Middle frontal gyrus (tissue), 1 donor: ENCODE measurements around the gene ZNF532.

Source experiments
- DNase-seq: peaks from one replicate; pipeline ENCODE4 v3.0.0-alpha.2; 2015; ENCODE audit warnings: low spot score; ENCODE audit errors: extremely low spot score

Gene ZNF532

DNA sequence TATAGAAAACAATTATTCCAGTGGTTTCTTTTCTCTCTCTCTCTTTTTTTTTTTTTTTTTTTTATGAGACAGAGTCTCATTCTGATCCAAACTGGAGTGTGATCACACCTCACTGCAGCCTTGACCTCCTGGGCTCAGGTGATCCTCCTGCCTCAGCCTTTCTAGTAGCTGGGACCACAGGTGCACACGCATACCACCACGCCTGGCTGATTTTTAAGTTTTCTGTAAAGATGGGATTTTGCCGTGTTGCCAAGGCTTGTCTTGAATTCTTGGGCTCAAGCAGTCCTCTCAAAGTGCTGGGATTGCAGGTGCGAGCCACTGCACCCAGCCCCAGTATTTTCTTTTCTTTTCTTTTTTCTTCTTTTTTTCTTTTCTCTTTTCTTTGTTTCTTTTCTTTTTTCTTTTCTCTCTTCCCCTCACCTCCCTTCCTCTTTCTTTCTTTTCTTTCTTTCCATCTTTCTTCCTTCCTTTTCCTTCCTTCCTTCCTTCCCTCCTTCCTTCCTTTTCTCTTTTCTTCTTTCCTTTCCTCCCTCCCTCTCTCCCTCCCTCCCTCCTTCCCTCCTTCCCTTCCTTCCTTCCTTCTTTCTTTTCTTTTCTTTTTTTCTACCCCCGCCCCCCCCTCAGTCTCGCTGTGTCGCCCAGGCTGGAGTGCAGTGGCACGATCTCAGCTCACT, 76.9 kb downstream of the ZNF532 start:
- no peak for DNase-seq

DNA sequence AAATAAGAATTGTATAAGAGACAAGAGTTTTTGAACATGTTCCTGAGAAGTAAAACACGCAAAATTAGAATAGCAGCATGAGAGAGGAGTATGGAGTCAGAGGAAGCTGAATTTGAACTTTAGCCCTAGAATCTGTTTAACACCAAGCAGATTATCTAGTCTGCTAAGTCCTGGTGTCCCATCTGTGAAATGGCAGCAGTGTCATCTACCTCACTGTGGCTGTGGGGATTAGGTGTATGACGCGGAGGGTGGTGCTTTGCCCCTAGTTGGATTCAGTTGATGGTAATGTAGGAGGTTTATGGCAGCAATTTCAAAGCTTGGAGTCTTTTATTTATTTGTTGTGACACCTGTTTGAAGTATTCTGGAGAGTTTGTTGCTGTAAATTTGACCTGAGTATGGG, 79.2 kb downstream of the ZNF532 start:
- DNase-seq = no peak

DNA sequence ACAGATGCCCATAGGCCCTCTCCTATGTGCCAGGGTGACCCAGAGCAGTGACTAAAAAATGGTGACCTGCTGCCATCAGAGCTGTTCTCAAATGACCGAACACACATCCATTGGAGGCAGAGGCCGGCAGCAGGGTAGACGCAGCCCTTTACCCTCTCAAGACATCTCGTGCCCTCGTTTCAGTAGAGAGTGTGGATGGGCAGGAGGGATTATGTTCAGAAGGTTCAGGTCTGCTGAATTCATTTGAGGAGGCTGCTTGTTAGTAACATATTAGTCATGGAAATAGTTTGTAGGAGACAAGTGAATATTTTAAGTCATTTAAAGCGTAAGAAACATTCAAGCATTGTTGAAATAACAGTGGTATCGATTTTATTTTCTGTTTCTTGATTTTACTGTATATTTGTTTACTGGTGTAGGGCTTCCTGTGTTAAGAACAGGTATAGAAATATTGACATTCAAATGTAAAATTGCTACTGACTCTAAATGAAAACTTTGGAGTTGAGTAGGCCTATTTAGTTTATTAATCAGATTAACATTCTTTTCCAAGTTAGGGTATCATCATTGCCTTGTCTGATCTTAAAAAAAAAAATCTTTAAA, 82.6 kb downstream of the ZNF532 start:
- DNase-seq = no peak

DNA sequence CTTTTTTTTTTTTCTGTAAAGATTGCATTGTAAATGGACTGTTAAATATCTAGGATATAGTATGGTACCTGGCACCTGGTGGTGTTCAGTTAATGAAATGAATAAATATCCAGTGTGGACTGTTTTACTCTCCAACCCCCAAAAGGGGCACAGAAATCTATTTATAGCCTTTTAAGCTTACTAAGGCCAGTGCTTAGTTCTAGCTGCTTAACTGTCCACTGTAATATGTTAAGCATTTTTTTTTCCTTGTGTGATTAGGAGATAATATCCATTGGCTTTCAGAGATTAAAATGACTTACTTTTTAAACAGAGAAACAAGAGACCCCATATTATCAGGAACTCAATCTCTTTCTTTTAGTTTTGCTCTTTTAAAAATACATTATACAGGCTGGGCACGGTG, 84.4 kb downstream of the ZNF532 start:
- DNase-seq = no peak

DNA sequence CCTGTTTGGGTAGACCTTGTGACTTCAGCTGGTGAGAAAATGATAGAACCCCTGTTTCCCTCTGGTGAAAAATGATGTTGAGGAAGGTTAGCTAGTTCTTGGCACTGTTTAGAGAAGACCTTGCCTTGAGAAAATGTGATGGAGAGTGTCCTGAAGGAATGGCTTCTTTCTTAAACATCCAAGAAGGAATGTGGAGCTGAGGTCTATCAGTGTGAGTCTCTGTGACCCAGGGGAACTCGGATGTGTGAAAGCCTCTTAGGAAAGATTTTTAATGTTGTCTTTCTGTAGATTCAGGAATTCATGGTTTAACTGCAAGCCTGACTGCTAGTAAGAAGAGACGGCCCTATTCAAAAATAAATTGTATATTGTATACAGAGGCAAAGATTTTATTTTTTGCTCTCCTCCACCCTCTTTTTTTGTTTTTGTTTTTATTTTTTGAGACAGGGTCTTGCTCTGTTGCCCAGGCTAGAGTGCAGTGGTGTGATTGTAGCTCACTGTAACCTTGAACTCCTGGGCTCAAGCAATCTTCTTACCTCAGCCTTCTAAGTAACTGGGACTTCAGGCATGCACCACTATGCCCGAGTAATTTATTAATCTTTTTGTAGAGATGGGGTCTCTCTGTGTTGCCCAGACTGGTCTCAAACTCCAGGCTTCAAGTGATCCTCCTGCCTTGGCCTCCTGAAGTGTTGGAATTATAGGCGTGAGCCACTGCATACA, 87.5 kb downstream of the ZNF532 start:
- DNase-seq = no peak

DNA sequence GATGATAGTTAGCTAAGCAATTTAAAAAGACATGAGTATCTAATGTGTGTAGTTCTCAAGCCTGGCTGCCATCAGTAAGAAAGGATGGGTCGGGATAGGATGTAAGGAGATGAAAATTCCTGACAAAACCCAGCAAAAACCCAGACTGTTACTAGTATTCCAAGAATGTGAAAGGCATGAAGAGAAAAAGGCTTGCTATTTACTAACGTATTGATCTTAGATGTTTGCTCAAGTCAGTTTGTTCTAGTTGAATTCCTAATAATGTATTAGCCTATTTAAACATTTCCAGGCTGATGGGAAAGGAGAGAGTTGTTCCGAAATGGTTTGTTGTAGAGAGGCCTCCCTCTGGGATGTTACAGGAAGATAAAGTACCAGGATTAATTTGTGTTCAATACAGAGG, 88.2 kb downstream of the ZNF532 start:
- no peak for DNase-seq

DNA sequence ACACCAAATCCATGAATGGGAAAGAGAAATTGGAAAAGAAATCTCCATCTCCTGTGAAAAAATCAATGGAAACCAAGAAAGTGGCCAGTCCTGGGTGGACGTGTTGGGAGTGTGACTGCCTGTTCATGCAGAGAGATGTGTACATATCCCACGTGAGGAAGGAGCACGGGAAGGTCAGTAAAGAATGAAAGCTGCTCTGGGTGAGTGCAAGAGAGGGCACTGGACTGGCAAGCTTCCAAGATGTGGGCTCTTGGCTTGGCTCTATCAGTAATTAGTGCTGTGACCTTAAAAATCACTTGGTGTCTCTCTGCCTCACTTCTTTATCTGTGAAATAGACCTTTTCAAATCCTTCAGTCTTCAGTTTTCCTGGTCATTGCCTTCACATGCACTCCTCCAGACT, 89.0 kb downstream of the ZNF532 start:
- DNase-seq = no peak

DNA sequence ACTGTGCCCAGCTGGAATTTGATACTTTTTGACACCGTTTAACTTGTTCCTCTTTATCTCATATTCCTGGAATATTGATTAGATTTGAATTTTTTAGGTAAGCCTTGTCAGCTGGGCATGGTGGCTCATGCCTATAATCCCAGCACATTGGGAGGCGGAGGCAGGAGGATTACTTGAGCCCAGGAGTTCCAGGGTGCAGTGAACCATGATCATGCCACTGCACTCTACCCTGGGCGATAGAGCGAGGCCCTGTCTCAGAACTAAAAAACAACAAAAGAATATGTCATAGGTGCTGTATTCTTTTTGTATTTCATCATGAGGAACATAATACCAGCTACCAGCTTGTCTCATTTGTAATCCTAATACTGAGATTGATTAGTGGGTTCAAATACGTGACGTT, 90.3 kb downstream of the ZNF532 start:
- DNase-seq = no peak

- no peak for DNase-seq
Measured at GRCh38 chr18:58955738-58956137, 91.1 kb downstream of the ZNF532 start.

GRCh38 chr18:58958628-58959027, 94.0 kb downstream of the ZNF532 start:
- no peak for DNase-seq

DNA sequence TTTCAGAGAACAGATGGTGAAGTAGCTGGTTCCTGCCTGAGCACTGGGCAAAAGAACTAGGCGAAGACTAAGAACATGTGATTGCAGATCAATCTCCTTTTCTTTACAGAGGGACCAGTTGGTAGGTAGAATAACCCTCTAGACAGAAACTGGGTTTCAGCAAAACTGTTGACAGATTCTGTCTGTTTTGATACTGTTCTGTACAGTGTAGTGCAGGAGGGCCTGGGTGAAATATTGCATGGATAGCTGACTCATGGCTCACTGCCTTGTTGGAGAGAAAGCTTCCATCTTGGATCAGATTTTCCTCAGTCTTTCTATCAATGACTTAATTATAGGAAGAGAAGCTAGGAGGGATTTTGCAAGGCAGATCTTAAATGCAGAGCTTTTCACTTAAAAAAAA, 95.8 kb downstream of the ZNF532 start:
- DNase-seq = no peak

DNA sequence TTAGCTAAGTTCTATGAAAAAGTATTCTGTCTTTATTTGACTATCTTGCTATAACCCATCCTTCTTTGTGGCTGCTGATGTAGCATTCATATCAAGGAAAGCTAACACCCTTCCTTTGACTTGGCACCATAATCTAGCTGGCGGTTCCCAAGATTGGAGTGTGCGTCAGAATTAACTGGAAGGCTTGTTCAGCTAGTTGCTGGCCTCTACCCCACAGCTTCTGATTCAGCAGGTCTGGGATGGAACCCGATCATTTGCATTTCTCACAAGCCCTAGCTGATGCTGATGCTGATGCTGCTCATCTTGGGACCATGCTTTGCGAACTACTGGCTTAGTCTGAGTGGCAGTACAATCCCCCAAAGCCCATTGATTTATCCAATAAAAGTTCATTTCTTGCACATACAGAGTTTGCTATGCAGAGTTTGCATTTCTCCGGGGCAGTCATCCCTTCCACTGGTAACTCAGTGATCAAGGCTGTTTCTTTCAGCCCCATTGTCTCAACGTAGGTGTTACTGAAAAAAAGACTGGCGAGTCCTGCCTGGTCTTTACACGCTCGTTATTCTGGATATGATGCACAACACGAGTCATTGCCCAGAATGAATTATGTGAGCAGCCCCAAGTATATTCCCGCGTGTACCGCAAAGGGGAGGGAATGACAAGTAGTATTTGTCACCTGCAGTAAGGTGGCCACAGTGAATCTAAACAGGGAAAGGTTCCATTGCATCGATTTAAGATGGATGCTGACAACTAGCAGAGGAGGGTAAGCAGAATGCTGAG, 96.5 kb downstream of the ZNF532 start:
- no peak for DNase-seq

GRCh38 chr18:58962336-58962735, 97.7 kb downstream of the ZNF532 start:
- no peak for DNase-seq

GRCh38 chr18:58965291-58966004, 100.8 kb downstream of the ZNF532 start:
- DNase-seq = no peak

- DNase-seq = no peak
Measured at GRCh38 chr18:58966005-58966677, 101.5 kb downstream of the ZNF532 start.

GRCh38 chr18:58966704-58967103, 102.0 kb downstream of the ZNF532 start:
- no peak for DNase-seq

DNA sequence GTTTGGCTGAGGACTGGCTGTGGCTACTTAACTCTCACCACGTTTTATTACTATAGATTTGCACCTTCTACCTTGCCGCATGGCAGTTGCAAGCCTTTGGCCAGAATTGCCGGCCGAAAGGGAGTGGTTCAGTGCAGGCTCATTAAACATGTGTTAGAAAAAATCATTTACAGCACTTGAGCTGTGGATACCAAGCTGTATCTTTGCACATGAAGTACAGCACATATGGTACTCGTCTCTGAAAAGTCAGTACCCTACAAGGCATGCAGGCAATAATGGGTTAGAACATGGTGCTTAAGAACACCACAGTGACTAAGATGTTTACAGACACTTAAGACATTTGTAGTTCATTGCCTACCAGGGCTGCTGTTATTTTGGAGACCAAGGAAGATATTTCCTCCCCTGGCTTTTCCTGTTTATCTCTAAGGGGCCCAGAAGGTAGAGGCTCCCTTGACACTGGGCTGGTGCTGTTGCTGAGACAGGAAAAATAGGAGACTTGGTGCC, 103.1 kb downstream of the ZNF532 start:
- no peak for DNase-seq

GRCh38 chr18:58970943-58971790, 106.5 kb downstream of the ZNF532 start:
- DNase-seq = no peak

DNA sequence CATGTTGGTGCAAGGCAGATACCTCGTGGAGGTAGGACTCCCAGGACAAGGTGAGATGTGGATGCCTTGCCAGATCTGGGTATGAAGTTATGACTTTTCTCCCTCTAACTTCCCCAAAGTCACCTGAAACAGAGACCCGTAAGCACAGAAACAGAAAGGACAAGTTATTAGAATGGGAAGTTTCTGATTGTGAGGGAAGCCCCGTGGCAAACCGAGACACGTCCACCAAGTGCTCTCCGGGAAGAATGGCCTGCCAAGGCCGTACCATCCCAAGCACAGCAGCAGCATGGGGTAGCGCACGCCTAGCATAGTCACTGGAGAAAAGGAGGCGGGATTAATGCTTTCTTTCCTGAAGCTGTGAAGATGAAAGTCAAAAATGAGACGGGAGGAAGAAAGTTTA, 110.6 kb downstream of the ZNF532 start:
- DNase-seq = no peak

- no peak for DNase-seq
Measured at GRCh38 chr18:58975781-58976180, 111.1 kb downstream of the ZNF532 start.
